HL-60 (cell line): ENCODE measurements around the gene TPCN2.

Experiments
- DNase-seq, 2 experiments: peaks; one replicate each; pipeline ENCODE4 v3.0.0-alpha.2; 2010 to 2020; ENCODE audit warnings: low read depth in 1 of 2, low spot score in 1 of 2
- H3K27ac ChIP-seq: fragments of 250-450 bp; sonication (Bioruptor Pico); replicated peaks from 2 replicates; pipeline ENCODE4 v1.5.1; 2020; ENCODE audit warnings: mild to moderate bottlenecking, moderate library complexity
- H3K27me3 ChIP-seq: fragments of 250-450 bp; sonication (Bioruptor Pico); 2 replicates; pipeline ENCODE4 v1.5.1; 2021; ENCODE audit warnings: mild to moderate bottlenecking, moderate library complexity; ENCODE audit not compliant: insufficient read depth, poor library complexity, severe bottlenecking
- H3K4me3 ChIP-seq: replicated peaks from 2 replicates; pipeline ENCODE4 v1.5.1; 2011; ENCODE audit warnings: mild to moderate bottlenecking, control low read depth, low read length; ENCODE audit not compliant: insufficient read depth
- CTCF ChIP-seq: IDR thresholded peaks from one replicate; pipeline ENCODE4 v1.5.1; 2011; ENCODE audit warnings: low read length, control low read depth, inconsistent platforms; ENCODE audit not compliant: insufficient read depth
- GABPA ChIP-seq: IDR thresholded peaks from 2 replicates; pipeline ENCODE4 v1.6.1; 2012; ENCODE audit warnings: low read depth
- POLR2AphosphoS5 ChIP-seq: IDR thresholded peaks from 2 replicates; pipeline ENCODE4 v1.6.1; 2012; ENCODE audit warnings: low read depth
- REST ChIP-seq: IDR thresholded peaks from 2 replicates; pipeline ENCODE4 v1.6.1; 2012; ENCODE audit warnings: low read depth; ENCODE audit not compliant: insufficient replicate concordance
- SPI1 ChIP-seq: IDR thresholded peaks from 2 replicates; pipeline ENCODE4 v1.6.1; 2012; ENCODE audit warnings: low read depth, mild to moderate bottlenecking, borderline replicate concordance

The TPCN2 gene

GRCh38 chr11:69125861-69126260 lies 77.1 kb downstream of the TPCN2 start:
- TF ChIP-seq SPI1: no peak
- no peak for TF ChIP-seq POLR2AphosphoS5
- TF ChIP-seq REST: no peak
- TF ChIP-seq GABPA: no peak
- Histone ChIP-seq H3K4me3 (no peak overlapping the region), H3K27ac (no peak overlapping the region), H3K27me3 (no peaks in the 10 kb centered on the region)
- no peak for DNase-seq

- H3K27me3 ChIP-seq: no peaks in the 10 kb centered on the region
- no peak for TF ChIP-seq GABPA
- no peak for TF ChIP-seq SPI1
- no peak overlapping the region for H3K27ac ChIP-seq
- H3K4me3 ChIP-seq: no peak overlapping the region
- no peak for DNase-seq
Observed at GRCh38 chr11:69126286-69126685, 77.6 kb downstream of the TPCN2 start.

GRCh38 chr11:69127081-69127850 lies 78.5 kb downstream of the TPCN2 start:
- Histone ChIP-seq H3K27me3 (no peaks in the 10 kb centered on the region), H3K4me3 (no peak overlapping the region), H3K27ac (no peak overlapping the region)
- TF ChIP-seq POLR2AphosphoS5 (no peak), GABPA (no peak), CTCF (no peak), REST (no peak), SPI1 (no peak)
- DNase-seq: no peak

- Histone ChIP-seq H3K4me3 (no peak overlapping the region), H3K27me3 (no peaks in the 10 kb centered on the region), H3K27ac (no peak overlapping the region)
- TF ChIP-seq POLR2AphosphoS5 (no peak), REST (no peak), GABPA (no peak), SPI1 (no peak), CTCF (no peak)
- DNase-seq: no peak
Observed at GRCh38 chr11:69127884-69128283, 79.2 kb downstream of the TPCN2 start.
